WTC11 (cell line): Measurements from ENCODE around the gene PTER.

Experiments
- CTCF ChIP-seq: fragments of 200-600 bp; IDR thresholded peaks from 2 replicates; pipeline ENCODE4 v1.8.0; 2022; ENCODE audit warnings: antibody characterized with exemption
- ELF4 ChIP-seq: sonication (generic); formaldehyde crosslinking; IDR thresholded peaks from 2 replicates; pipeline ENCODE4 v1.8.1; 2022; ENCODE audit warnings: low read depth, mild to moderate bottlenecking, moderate library complexity, missing genetic modification reagents
- TF ChIP-seq, protein P1 (sequence below): sonication (generic); formaldehyde crosslinking; IDR thresholded peaks from 2 replicates; pipeline ENCODE4 v1.8.1; 2023; ENCODE audit warnings: mild to moderate bottlenecking, missing genetic modification reagents
- TF ChIP-seq, protein P2 (sequence below): sonication (generic); formaldehyde crosslinking; IDR thresholded peaks from 2 replicates; pipeline ENCODE4 v1.8.1; 2023; ENCODE audit warnings: mild to moderate bottlenecking, moderate library complexity, missing genetic modification reagents
- TF ChIP-seq, protein P3 (sequence below): fragments of 250-450 bp; sonication (Bioruptor Pico); IDR thresholded peaks from 2 replicates; pipeline ENCODE4 v2.1.2; 2022; ENCODE audit warnings: mild to moderate bottlenecking, moderate library complexity
- TF ChIP-seq, protein P4 (sequence below): sonication (generic); formaldehyde crosslinking; IDR thresholded peaks from 2 replicates; pipeline ENCODE4 v1.8.1; 2023; ENCODE audit warnings: mild to moderate bottlenecking, missing genetic modification reagents
- TF ChIP-seq, protein P5 (sequence below): sonication (generic); formaldehyde crosslinking; IDR thresholded peaks from 2 replicates; pipeline ENCODE4 v1.8.1; 2023; ENCODE audit warnings: mild to moderate bottlenecking, missing genetic modification reagents, borderline replicate concordance

- TF ChIP-seq ELF4 (CRISPR knock-in tag) (no peak), CTCF (no peak)
- TF ChIP-seq, protein P1, sequence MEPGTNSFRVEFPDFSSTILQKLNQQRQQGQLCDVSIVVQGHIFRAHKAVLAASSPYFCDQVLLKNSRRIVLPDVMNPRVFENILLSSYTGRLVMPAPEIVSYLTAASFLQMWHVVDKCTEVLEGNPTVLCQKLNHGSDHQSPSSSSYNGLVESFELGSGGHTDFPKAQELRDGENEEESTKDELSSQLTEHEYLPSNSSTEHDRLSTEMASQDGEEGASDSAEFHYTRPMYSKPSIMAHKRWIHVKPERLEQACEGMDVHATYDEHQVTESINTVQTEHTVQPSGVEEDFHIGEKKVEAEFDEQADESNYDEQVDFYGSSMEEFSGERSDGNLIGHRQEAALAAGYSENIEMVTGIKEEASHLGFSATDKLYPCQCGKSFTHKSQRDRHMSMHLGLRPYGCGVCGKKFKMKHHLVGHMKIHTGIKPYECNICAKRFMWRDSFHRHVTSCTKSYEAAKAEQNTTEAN = no peak
- TF ChIP-seq, protein P2, sequence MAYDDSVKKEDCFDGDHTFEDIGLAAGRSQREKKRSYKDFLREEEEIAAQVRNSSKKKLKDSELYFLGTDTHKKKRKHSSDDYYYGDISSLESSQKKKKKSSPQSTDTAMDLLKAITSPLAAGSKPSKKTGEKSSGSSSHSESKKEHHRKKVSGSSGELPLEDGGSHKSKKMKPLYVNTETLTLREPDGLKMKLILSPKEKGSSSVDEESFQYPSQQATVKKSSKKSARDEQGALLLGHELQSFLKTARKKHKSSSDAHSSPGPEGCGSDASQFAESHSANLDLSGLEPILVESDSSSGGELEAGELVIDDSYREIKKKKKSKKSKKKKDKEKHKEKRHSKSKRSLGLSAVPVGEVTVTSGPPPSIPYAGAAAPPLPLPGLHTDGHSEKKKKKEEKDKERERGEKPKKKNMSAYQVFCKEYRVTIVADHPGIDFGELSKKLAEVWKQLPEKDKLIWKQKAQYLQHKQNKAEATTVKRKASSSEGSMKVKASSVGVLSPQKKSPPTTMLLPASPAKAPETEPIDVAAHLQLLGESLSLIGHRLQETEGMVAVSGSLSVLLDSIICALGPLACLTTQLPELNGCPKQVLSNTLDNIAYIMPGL (CRISPR knock-in tag) = no peak
- TF ChIP-seq, protein P3, sequence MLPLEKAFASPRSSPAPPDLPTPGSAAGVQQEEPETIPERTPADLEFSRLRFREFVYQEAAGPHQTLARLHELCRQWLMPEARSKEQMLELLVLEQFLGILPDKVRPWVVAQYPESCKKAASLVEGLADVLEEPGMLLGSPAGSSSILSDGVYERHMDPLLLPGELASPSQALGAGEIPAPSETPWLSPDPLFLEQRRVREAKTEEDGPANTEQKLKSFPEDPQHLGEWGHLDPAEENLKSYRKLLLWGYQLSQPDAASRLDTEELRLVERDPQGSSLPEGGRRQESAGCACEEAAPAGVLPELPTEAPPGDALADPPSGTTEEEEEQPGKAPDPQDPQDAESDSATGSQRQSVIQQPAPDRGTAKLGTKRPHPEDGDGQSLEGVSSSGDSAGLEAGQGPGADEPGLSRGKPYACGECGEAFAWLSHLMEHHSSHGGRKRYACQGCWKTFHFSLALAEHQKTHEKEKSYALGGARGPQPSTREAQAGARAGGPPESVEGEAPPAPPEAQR = no peak
- TF ChIP-seq, protein P4, sequence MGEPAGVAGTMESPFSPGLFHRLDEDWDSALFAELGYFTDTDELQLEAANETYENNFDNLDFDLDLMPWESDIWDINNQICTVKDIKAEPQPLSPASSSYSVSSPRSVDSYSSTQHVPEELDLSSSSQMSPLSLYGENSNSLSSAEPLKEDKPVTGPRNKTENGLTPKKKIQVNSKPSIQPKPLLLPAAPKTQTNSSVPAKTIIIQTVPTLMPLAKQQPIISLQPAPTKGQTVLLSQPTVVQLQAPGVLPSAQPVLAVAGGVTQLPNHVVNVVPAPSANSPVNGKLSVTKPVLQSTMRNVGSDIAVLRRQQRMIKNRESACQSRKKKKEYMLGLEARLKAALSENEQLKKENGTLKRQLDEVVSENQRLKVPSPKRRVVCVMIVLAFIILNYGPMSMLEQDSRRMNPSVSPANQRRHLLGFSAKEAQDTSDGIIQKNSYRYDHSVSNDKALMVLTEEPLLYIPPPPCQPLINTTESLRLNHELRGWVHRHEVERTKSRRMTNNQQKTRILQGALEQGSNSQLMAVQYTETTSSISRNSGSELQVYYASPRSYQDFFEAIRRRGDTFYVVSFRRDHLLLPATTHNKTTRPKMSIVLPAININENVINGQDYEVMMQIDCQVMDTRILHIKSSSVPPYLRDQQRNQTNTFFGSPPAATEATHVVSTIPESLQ = no peak
- TF ChIP-seq, protein P5, sequence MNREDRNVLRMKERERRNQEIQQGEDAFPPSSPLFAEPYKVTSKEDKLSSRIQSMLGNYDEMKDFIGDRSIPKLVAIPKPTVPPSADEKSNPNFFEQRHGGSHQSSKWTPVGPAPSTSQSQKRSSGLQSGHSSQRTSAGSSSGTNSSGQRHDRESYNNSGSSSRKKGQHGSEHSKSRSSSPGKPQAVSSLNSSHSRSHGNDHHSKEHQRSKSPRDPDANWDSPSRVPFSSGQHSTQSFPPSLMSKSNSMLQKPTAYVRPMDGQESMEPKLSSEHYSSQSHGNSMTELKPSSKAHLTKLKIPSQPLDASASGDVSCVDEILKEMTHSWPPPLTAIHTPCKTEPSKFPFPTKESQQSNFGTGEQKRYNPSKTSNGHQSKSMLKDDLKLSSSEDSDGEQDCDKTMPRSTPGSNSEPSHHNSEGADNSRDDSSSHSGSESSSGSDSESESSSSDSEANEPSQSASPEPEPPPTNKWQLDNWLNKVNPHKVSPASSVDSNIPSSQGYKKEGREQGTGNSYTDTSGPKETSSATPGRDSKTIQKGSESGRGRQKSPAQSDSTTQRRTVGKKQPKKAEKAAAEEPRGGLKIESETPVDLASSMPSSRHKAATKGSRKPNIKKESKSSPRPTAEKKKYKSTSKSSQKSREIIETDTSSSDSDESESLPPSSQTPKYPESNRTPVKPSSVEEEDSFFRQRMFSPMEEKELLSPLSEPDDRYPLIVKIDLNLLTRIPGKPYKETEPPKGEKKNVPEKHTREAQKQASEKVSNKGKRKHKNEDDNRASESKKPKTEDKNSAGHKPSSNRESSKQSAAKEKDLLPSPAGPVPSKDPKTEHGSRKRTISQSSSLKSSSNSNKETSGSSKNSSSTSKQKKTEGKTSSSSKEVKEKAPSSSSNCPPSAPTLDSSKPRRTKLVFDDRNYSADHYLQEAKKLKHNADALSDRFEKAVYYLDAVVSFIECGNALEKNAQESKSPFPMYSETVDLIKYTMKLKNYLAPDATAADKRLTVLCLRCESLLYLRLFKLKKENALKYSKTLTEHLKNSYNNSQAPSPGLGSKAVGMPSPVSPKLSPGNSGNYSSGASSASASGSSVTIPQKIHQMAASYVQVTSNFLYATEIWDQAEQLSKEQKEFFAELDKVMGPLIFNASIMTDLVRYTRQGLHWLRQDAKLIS (CRISPR knock-in tag) = no peak
Measured at GRCh38 chr10:16425449-16425848, 11.4 kb upstream of the PTER start.
